ENCODE results near the gene CMTM4.

- TF ChIP-seq POLR2A (IDR thresholded peaks at IDR 0.05) (no peak), CTCF (IDR thresholded peaks at IDR 0.05) (no peak)
Measured at GRCh38 chr16:66575060-66575459, 121.5 kb downstream of the CMTM4 start.

All from esophagus squamous epithelium (tissue), 4 donors.